ENCODE measurements around the gene C1QTNF12. TPM values are rescaled to one million over a fixed set of nuclear protein-coding genes. Genes with fewer than 3 reads are reported as not detected.

The C1QTNF12 gene
- total RNA-seq, 2 donors from 2014 or later: 21.3 to 34.2 TPM

- H3K36me3 ChIP-seq: no peaks in the 10 kb centered on the region
- no peak overlapping the region for H3K27ac ChIP-seq
- H3K27me3 ChIP-seq: no peaks in the 10 kb centered on the region
- peaks cover 6% of the 10 kb centered on the region for H3K4me1 ChIP-seq
- H3K9me3 ChIP-seq: no peaks in the 10 kb centered on the region
- intact Hi-C loops (cut with DNase I): no loop called here
- no peak overlapping the region for H3K9ac ChIP-seq (ENCODE audit: low read depth in 2 of 2, low read length in 2 of 2)
- TF ChIP-seq, protein P1, sequence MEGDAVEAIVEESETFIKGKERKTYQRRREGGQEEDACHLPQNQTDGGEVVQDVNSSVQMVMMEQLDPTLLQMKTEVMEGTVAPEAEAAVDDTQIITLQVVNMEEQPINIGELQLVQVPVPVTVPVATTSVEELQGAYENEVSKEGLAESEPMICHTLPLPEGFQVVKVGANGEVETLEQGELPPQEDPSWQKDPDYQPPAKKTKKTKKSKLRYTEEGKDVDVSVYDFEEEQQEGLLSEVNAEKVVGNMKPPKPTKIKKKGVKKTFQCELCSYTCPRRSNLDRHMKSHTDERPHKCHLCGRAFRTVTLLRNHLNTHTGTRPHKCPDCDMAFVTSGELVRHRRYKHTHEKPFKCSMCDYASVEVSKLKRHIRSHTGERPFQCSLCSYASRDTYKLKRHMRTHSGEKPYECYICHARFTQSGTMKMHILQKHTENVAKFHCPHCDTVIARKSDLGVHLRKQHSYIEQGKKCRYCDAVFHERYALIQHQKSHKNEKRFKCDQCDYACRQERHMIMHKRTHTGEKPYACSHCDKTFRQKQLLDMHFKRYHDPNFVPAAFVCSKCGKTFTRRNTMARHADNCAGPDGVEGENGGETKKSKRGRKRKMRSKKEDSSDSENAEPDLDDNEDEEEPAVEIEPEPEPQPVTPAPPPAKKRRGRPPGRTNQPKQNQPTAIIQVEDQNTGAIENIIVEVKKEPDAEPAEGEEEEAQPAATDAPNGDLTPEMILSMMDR (IDR thresholded peaks at IDR 0.05): no peak
- no peak overlapping the region for H3K4me3 ChIP-seq
- no peak for DNase-seq
These were observed 32.5 kb upstream of the C1QTNF12 start for GRCh38 chr1:1279028-1279427.

DNA sequence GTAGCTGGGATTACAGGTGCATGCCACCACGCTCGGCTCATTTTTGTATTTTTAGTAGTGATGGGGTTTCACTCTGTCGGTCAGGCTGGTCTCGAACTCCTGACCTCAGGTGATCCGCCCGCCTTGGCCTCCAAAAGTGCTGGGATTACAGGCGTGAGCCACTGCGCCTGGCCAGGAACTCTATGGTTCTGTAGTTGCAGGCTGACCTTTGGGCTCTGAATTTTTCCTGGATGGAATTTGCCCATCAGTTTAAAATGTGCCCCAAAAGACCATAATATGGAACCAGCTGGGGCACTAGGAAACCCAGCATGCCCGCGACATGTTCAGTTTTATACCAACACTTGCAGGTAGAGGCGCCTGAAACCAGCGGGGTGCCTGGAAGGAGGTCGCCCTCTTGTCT, 32.1 kb upstream of the C1QTNF12 start:
- intact Hi-C loops (cut with DNase I): no loop called here
- Histone ChIP-seq H3K9ac (ENCODE audit: low read depth in 2 of 2, low read length in 2 of 2) (no peak overlapping the region), H3K4me3 (no peak overlapping the region), H3K36me3 (no peaks in the 10 kb centered on the region), H3K9me3 (no peaks in the 10 kb centered on the region), H3K27me3 (no peaks in the 10 kb centered on the region), H3K27ac (no peak overlapping the region), H3K4me1 (peaks cover 6% of the 10 kb centered on the region)
- TF ChIP-seq, protein P1 (IDR thresholded peaks at IDR 0.05): no peak
- no peak for DNase-seq

GRCh38 chr1:1275836-1276235, 29.3 kb upstream of the C1QTNF12 start:
- H3K27ac ChIP-seq: no peak overlapping the region
- peaks cover 15% of the 10 kb centered on the region for H3K4me1 ChIP-seq
- intact Hi-C loops (cut with DNase I): no loop called here
- H3K4me3 ChIP-seq: no peak overlapping the region
- H3K36me3 ChIP-seq: no peaks in the 10 kb centered on the region
- TF ChIP-seq, protein P1 (IDR thresholded peaks at IDR 0.05): no peak
- H3K27me3 ChIP-seq: no peaks in the 10 kb centered on the region
- no peak overlapping the region for H3K9ac ChIP-seq (ENCODE audit: low read depth in 2 of 2, low read length in 2 of 2)
- H3K9me3 ChIP-seq: no peaks in the 10 kb centered on the region
- no peak for DNase-seq

DNA sequence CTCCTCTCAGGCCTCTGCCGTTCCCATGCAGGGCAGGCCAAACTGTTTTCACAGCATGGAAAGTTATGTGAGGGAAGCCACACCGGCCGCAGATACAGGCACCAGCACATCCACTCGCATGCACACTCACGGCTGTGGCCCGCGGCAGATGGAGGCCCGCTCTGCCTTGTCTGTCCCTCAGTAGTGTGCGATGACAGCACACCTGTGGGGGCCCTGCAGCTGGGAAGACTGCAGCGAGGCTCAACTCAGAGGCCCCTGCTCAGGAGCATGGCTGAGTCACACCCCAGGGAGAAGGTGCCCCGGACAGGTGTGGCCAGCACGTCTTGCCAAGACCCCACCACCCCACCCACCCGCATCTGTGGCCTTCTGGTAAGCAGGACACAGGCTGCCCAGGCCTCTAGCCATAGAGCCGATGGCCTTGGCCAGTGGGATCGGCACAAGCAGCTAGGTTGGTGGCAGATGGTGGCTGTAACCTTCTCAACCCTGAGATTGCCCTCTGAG, 28.5 kb upstream of the C1QTNF12 start:
- no peak for DNase-seq
- intact Hi-C loops (cut with DNase I): no loop called here
- no peak overlapping the region for H3K27ac ChIP-seq
- no peaks in the 10 kb centered on the region for H3K27me3 ChIP-seq
- H3K36me3 ChIP-seq: no peaks in the 10 kb centered on the region
- TF ChIP-seq, protein P1 (IDR thresholded peaks at IDR 0.05): no peak
- H3K4me3 ChIP-seq: no peak overlapping the region
- no peaks in the 10 kb centered on the region for H3K9me3 ChIP-seq
- peaks cover 16% of the 10 kb centered on the region for H3K4me1 ChIP-seq
- peak overlapping the region; percentile 63 to 66 for H3K9ac ChIP-seq (ENCODE audit: low read depth in 2 of 2, low read length in 2 of 2)

GRCh38 chr1:1274299-1274930, 27.9 kb upstream of the C1QTNF12 start:
- H3K36me3 ChIP-seq: no peaks in the 10 kb centered on the region
- no peaks in the 10 kb centered on the region for H3K9me3 ChIP-seq
- peak overlapping the region; percentile 63 to 66 for H3K9ac ChIP-seq (ENCODE audit: low read depth in 2 of 2, low read length in 2 of 2)
- peaks cover 16% of the 10 kb centered on the region for H3K4me1 ChIP-seq
- peak overlapping the region; percentile 65 for H3K27ac ChIP-seq
- TF ChIP-seq, protein P1 (IDR thresholded peaks at IDR 0.05): no peak
- intact Hi-C loops (cut with DNase I): no loop called here
- H3K4me3 ChIP-seq: peak overlapping the region; percentile 98
- DNase-seq: no peak
- no peaks in the 10 kb centered on the region for H3K27me3 ChIP-seq

Measured in colonic mucosa (tissue), 4 donors.